ENCODE results near the gene PHEX.

The PHEX gene

GRCh38 chrX:22128961-22129360, 96.8 kb downstream of the PHEX start:
- no peak for ATAC-seq (ENCODE audit: low read depth)
- H3K27me3 Mint-ChIP-seq = no peaks in the 10 kb centered on the region
- H3K4me1 Mint-ChIP-seq = no peaks in the 10 kb centered on the region
- no peak overlapping the region for H3K27ac Mint-ChIP-seq
- DNase-seq (ENCODE audit: low spot score in 2 of 2) = no peak
- no peaks in the 10 kb centered on the region for H3K9me3 Mint-ChIP-seq
- H3K4me3 Mint-ChIP-seq = no peak overlapping the region
- H3K36me3 Mint-ChIP-seq = no peaks in the 10 kb centered on the region

DNA sequence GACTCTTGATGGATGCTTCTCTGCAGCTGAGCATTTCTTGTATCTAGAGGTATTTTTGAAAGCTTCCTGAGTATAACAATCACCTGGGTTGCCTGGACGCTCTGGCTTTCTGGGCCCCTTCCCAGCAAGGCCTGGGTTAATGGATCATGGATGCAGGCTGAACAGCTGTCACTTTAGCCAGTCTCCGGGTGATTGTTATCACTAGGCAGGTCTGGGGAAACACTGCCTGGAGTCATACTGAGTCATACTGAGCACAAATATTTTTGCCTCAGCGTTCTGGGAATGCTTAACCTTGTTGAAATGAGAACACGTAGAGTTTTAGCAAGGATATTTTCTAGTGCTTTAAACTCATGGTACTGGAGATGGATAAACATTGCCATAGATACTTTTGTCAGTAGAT, 102.6 kb downstream of the PHEX start:
- Mint-ChIP-seq H3K27ac (no peak overlapping the region), H3K9me3 (no peaks in the 10 kb centered on the region), H3K4me1 (peaks cover 3% of the 10 kb centered on the region), H3K4me3 (no peak overlapping the region), H3K27me3 (no peaks in the 10 kb centered on the region), H3K36me3 (no peaks in the 10 kb centered on the region)
- ATAC-seq (ENCODE audit: low read depth) = no peak
- DNase-seq (ENCODE audit: low spot score in 2 of 2) = no peak

GRCh38 chrX:22135171-22135711, 103.1 kb downstream of the PHEX start:
- H3K27me3 Mint-ChIP-seq = no peaks in the 10 kb centered on the region
- no peak for ATAC-seq (ENCODE audit: low read depth)
- no peak overlapping the region for H3K27ac Mint-ChIP-seq
- no peaks in the 10 kb centered on the region for H3K36me3 Mint-ChIP-seq
- no peaks in the 10 kb centered on the region for H3K9me3 Mint-ChIP-seq
- H3K4me1 Mint-ChIP-seq = peaks cover 3% of the 10 kb centered on the region
- no peak overlapping the region for H3K4me3 Mint-ChIP-seq
- no peak for DNase-seq (ENCODE audit: low spot score in 2 of 2)

- DNase-seq (ENCODE audit: low spot score in 2 of 2) = peak; percentile 18 to 27
- Mint-ChIP-seq H3K4me3 (no peak overlapping the region), H3K4me1 (peaks cover 3% of the 10 kb centered on the region), H3K36me3 (no peaks in the 10 kb centered on the region), H3K27me3 (no peaks in the 10 kb centered on the region), H3K9me3 (no peaks in the 10 kb centered on the region), H3K27ac (no peak overlapping the region)
- ATAC-seq (ENCODE audit: low read depth) = no peak
Observed at GRCh38 chrX:22135994-22136684, 104.0 kb downstream of the PHEX start.

- Mint-ChIP-seq H3K9me3 (no peaks in the 10 kb centered on the region), H3K27me3 (no peaks in the 10 kb centered on the region), H3K4me3 (no peak overlapping the region), H3K4me1 (peaks cover 3% of the 10 kb centered on the region), H3K27ac (no peak overlapping the region), H3K36me3 (no peaks in the 10 kb centered on the region)
- DNase-seq (ENCODE audit: low spot score in 2 of 2) (no peak), ATAC-seq (ENCODE audit: low read depth) (no peak)
Observed at GRCh38 chrX:22136711-22137110, 104.6 kb downstream of the PHEX start.

DNA sequence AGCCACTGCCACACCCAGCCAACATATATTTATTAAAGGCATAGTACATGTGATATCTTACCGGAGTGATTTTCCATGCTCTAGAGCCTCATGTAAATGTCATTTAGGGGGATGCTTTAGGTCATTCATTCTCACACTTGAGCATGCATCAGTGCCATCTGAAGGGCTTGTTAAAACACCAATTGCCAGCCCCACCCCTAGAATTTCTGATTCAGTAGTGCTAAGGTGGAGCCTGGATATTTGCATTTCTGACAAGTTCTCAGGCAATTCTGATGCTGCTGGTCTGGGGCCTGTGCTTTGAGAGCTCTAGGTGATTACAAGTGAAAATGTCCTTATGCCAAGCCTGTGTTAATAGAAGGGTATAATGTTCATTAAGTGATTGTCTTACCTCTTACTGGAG, 107.7 kb downstream of the PHEX start:
- Mint-ChIP-seq H3K36me3 (no peaks in the 10 kb centered on the region), H3K27me3 (no peaks in the 10 kb centered on the region), H3K4me1 (peaks cover 3% of the 10 kb centered on the region), H3K4me3 (no peak overlapping the region), H3K27ac (no peak overlapping the region), H3K9me3 (no peaks in the 10 kb centered on the region)
- DNase-seq (ENCODE audit: low spot score in 2 of 2) = no peak
- ATAC-seq (ENCODE audit: low read depth) = no peak

DNA sequence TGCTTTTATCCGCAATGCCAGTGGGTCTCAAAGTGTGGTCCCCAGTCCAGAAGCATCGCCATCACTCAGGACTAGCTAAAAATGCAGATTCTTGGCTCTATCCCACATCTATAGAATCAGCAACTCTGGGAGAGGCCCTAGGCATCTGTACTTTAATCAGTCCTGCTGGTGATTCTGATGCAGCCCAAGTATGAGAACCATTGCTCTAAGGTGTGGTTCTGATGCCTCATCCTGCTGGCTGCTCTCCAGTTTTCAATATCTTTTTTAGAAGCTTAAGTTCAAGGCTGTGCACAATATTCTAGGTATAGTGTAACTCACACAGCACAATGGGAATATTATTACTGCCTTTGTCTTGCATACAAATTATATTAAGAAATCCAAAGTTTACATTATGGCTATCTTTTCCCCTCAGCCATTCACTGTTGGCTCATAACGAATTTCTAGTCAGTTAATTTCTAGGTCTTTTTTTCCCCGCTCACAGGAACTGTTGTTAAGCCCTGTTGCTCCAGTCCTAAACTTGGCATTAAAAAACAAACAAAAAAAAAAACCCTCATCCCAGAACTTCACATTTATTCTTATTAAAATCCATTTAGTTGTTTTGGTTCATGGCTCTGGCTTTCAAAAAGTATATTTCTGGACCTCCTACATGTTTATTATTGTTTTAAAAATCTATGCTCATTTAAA, 109.1 kb downstream of the PHEX start:
- no peaks in the 10 kb centered on the region for H3K9me3 Mint-ChIP-seq
- ATAC-seq (ENCODE audit: low read depth) (no peak), DNase-seq (ENCODE audit: low spot score in 2 of 2) (no peak)
- no peaks in the 10 kb centered on the region for H3K27me3 Mint-ChIP-seq
- no peaks in the 10 kb centered on the region for H3K36me3 Mint-ChIP-seq
- no peaks in the 10 kb centered on the region for H3K4me1 Mint-ChIP-seq
- H3K27ac Mint-ChIP-seq = no peak overlapping the region
- H3K4me3 Mint-ChIP-seq = no peak overlapping the region

- DNase-seq (ENCODE audit: low spot score in 2 of 2) (no peak), ATAC-seq (ENCODE audit: low read depth) (no peak)
- Mint-ChIP-seq H3K9me3 (no peaks in the 10 kb centered on the region), H3K27me3 (no peaks in the 10 kb centered on the region), H3K27ac (no peak overlapping the region), H3K4me1 (no peaks in the 10 kb centered on the region), H3K36me3 (no peaks in the 10 kb centered on the region), H3K4me3 (no peak overlapping the region)
Observed at GRCh38 chrX:22147214-22147613, 115.1 kb downstream of the PHEX start.

DNA sequence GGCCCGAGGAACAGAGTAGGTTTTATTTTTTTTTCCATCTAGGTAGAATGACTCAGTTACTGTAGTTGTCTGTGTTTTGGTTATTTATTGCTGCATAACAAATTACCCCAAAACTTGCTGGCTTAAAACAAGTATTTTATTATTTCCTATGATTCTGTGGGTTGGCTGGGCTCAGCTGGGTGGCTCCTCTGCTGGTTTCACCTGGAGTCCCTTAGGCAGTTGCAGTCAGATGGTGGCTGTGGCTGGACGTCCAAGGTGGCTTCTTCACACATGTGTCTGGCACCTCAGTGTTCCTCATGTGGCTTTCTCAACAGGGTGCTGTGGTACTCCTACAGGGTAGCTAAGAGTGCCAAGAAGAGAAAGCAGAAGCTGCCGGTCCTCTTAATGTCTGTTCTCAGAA, 115.8 kb downstream of the PHEX start:
- Mint-ChIP-seq H3K9me3 (no peaks in the 10 kb centered on the region), H3K27ac (no peak overlapping the region), H3K27me3 (no peaks in the 10 kb centered on the region), H3K36me3 (no peaks in the 10 kb centered on the region), H3K4me3 (no peak overlapping the region), H3K4me1 (no peaks in the 10 kb centered on the region)
- no peak for DNase-seq (ENCODE audit: low spot score in 2 of 2)
- no peak for ATAC-seq (ENCODE audit: low read depth)

DNA sequence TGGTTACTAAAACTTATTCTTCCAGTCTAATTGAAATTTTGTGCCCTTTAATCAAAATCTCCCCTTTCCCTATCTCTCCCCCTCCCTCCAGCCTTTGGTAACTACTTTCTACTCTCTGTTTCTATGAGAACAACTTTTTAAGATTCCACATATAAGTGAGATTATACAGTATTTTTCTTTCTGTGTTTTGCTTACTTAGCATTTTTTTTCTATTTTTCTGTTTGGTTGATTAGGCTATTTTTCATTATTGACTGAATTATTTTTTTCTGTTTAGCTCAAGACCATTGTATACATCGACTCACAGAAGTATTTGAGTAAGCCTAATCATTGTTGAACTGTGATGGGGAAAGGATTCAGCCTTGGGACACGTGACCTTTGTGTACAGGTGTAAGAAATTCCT, 116.4 kb downstream of the PHEX start:
- no peaks in the 10 kb centered on the region for H3K9me3 Mint-ChIP-seq

DNA sequence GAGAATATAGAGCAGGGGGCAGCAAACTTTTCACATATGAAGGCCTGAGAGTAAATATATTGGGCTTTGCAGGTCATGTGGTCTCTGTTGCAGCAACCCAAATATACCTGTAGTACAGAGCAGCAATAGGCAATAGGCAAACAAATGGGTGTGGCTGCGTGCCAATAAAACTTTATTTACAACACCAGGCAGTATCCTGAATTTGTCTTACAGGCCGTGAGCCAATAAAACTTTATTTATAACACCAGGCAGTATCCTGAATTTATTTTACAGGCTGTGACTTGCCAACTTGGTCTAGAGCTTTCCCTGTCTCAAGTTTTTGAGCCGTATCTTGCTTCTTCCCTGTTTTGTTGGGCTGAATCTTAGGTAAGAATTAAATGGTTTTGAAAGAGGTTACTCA, 118.2 kb downstream of the PHEX start:
- Mint-ChIP-seq H3K27me3 (no peaks in the 10 kb centered on the region), H3K4me1 (no peaks in the 10 kb centered on the region), H3K27ac (no peak overlapping the region), H3K9me3 (no peaks in the 10 kb centered on the region), H3K4me3 (no peak overlapping the region), H3K36me3 (no peaks in the 10 kb centered on the region)
- no peak for DNase-seq (ENCODE audit: low spot score in 2 of 2)
- ATAC-seq (ENCODE audit: low read depth) = no peak

More for the DNA sequence above, 116.4 kb downstream of the PHEX start:
- no peak for DNase-seq (ENCODE audit: low spot score in 2 of 2)
- no peaks in the 10 kb centered on the region for H3K36me3 Mint-ChIP-seq
- H3K4me3 Mint-ChIP-seq = no peak overlapping the region
- H3K4me1 Mint-ChIP-seq = no peaks in the 10 kb centered on the region
- H3K27ac Mint-ChIP-seq = no peak overlapping the region
- no peak for ATAC-seq (ENCODE audit: low read depth)
- H3K27me3 Mint-ChIP-seq = no peaks in the 10 kb centered on the region

- ATAC-seq (ENCODE audit: low read depth) (no peak), DNase-seq (ENCODE audit: low spot score in 2 of 2) (no peak)
- Mint-ChIP-seq H3K27ac (no peak overlapping the region), H3K4me3 (no peak overlapping the region), H3K36me3 (no peaks in the 10 kb centered on the region), H3K4me1 (no peaks in the 10 kb centered on the region), H3K9me3 (no peaks in the 10 kb centered on the region), H3K27me3 (no peaks in the 10 kb centered on the region)
Observed at GRCh38 chrX:22155126-22155525, 123.0 kb downstream of the PHEX start.

- Mint-ChIP-seq H3K9me3 (no peaks in the 10 kb centered on the region), H3K36me3 (no peaks in the 10 kb centered on the region), H3K27me3 (no peaks in the 10 kb centered on the region), H3K27ac (no peak overlapping the region), H3K4me3 (no peak overlapping the region), H3K4me1 (no peaks in the 10 kb centered on the region)
- DNase-seq (ENCODE audit: low spot score in 2 of 2) (no peak), ATAC-seq (ENCODE audit: low read depth) (no peak)
Observed at GRCh38 chrX:22159071-22159470, 126.9 kb downstream of the PHEX start.

- Mint-ChIP-seq H3K36me3 (no peaks in the 10 kb centered on the region), H3K27ac (no peak overlapping the region), H3K4me1 (no peaks in the 10 kb centered on the region), H3K27me3 (no peaks in the 10 kb centered on the region), H3K9me3 (no peaks in the 10 kb centered on the region), H3K4me3 (no peak overlapping the region)
- DNase-seq (ENCODE audit: low spot score in 2 of 2) (no peak), ATAC-seq (ENCODE audit: low read depth) (no peak)
Observed at GRCh38 chrX:22163326-22163725, 131.2 kb downstream of the PHEX start.

Measured in memory B cell (primary cell).